AG20443 (cell line): ENCODE data around the gene ARSA.
"Not testable (repeated sequence)": the region's sequence is repeated elsewhere in the genome, so short reads cannot be mapped to it uniquely, and the experiment has no call there.

Source experiments
- DNase-seq: peaks from one replicate; pipeline ENCODE4 v3.0.0; 2012; ENCODE audit warnings: low spot score, mixed read lengths

Gene ARSA

GRCh38 chr22:50654664-50655063 is 26.7 kb upstream of the ARSA start:
- DNase-seq = not testable (repeated sequence)

GRCh38 chr22:50653256-50653655 is 25.3 kb upstream of the ARSA start:
- DNase-seq = no peak

- DNase-seq = not testable (repeated sequence)
These were observed 15.8 kb upstream of the ARSA start for GRCh38 chr22:50643821-50644101.

GRCh38 chr22:50643021-50643820 is 15.3 kb upstream of the ARSA start:
- DNase-seq = not testable (repeated sequence)

GRCh38 chr22:50641696-50642607 is 14.0 kb upstream of the ARSA start:
- DNase-seq = peak; percentile 45

GRCh38 chr22:50640857-50641647 is 13.1 kb upstream of the ARSA start:
- no peak for DNase-seq

GRCh38 chr22:50640296-50640695 is 12.3 kb upstream of the ARSA start:
- not testable (repeated sequence) for DNase-seq

GRCh38 chr22:50635591-50635990 is 7.6 kb upstream of the ARSA start:
- DNase-seq = no peak

GRCh38 chr22:50633771-50634170 is 5.8 kb upstream of the ARSA start:
- DNase-seq = no peak

- no peak for DNase-seq
These were observed 5.1 kb upstream of the ARSA start for GRCh38 chr22:50633086-50633485.

- DNase-seq = no peak
These were observed 2.4 kb upstream of the ARSA start for GRCh38 chr22:50630376-50630775.

GRCh38 chr22:50628543-50629134 is 687 bp upstream of the ARSA start:
- no peak for DNase-seq

GRCh38 chr22:50626850-50627641 is 906 bp downstream of the ARSA start:
- DNase-seq = no peak

- no peak for DNase-seq
These were observed 1.6 kb downstream of the ARSA start for GRCh38 chr22:50626314-50626849.

GRCh38 chr22:50625568-50626313 is 2.2 kb downstream of the ARSA start:
- no peak for DNase-seq

GRCh38 chr22:50625131-50625567 is 2.8 kb downstream of the ARSA start:
- no peak for DNase-seq

GRCh38 chr22:50624347-50625130 is 3.4 kb downstream of the ARSA start:
- no peak for DNase-seq

- peak; percentile 25 for DNase-seq
These were observed 5.1 kb downstream of the ARSA start for GRCh38 chr22:50622723-50623327.
